Fibroblast of peridontal ligament (primary cell): ENCODE measurements around the gene PRSS27.

Experiments used
- DNase-seq: peaks from one replicate; pipeline ENCODE4 v3.0.0-alpha.2; 2010; ENCODE audit errors: extremely low read depth

The PRSS27 gene

DNA sequence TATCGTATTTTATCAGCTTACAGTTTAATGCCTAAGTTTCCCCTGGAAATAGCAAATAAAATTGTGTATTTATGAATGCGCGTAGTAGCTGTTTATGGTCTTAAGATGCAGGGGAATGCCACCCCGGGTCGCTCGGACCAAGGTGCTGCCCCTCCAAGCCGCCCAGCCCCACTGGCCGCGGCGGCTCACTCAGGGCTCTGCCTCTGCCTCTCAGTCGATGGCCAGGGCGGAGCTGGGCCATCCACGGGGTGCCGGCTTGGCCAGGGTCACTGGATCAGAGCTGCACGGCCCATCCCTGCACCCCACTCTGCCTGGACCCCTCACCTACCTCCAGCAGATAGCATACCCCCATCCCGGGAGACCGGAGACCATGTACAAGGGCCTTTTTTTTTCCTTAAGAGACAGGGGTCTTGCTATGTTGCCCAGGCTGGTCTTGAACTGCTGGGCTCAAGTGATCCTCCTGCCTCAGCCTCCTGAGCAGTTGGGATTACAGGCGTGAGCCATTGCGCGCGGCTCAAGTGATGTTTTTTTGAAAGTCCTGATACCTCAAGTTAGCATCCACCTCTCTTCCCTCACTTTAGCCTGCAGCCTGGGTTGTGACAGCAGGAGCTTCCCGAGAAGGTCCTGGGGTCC is 11.0 kb downstream of the PRSS27 start:
- no peak for DNase-seq

- no peak for DNase-seq
These were observed 11.8 kb downstream of the PRSS27 start for GRCh38 chr16:2708290-2708639.

- no peak for DNase-seq
These were observed 12.4 kb downstream of the PRSS27 start for GRCh38 chr16:2707368-2708289.

GRCh38 chr16:2706611-2707311 is 13.3 kb downstream of the PRSS27 start:
- DNase-seq, result no peak

- no peak for DNase-seq
These were observed 13.9 kb downstream of the PRSS27 start for GRCh38 chr16:2706085-2706484.

GRCh38 chr16:2705351-2705750 is 14.7 kb downstream of the PRSS27 start:
- no peak for DNase-seq

DNA sequence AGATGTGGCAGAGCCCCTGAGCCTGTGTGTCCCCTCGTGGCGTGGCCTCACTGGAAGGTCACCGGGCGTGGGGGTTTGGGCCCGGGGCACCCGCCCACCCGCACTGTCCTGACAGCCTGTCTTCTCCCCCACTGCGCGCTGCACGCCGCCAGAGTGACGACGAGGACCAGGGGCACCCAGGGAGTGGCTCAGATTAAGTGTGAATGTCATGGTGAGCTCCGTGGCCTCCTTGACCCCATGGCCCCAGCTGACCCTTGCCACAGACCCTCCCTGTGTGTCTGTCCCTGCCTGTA is 15.1 kb downstream of the PRSS27 start:
- no peak for DNase-seq

DNA sequence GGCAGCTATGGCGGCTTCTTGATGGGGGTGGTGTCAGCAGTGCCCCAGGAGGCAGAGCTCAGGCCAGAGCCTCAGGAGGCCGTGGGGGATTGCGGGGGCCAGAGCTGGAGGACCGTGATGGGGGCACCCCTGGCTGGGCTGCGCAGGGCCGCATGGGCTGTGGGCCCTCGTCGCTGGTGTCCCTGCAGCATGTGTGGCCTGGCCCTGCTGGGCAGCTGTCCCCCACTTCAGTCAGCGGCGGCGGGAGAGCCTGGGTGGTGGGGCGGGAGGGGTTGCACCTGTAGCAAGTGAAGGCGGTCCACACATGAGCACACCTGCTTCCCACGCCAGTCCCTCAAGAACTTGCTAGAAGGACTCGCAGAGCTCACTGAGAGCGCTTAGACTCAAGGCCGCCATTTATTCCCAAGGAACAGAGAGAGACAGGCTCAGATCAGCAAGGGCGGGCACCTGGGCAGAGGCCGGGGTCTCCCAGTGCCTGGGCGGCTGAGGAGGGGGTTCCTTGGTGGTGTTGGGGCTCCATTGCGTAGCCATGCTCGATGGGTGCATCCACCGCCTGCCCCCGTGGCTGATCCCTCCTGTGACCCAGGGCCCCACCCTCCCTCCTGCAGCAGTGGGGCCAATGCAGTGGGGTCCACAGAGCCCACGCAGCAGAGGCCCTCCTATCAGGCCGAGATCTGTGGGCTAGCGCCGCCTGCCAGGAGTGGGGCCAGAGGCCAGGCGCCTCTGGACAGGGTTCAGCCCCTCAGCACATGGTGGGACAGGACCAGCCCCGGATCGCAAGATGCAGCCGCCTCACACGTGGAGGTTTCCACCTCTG is 15.7 kb downstream of the PRSS27 start:
- DNase-seq, result no peak

GRCh38 chr16:2702871-2703745 is 16.9 kb downstream of the PRSS27 start:
- DNase-seq, result no peak

- DNase-seq, result no peak
These were observed 17.6 kb downstream of the PRSS27 start for GRCh38 chr16:2702438-2702825.

DNA sequence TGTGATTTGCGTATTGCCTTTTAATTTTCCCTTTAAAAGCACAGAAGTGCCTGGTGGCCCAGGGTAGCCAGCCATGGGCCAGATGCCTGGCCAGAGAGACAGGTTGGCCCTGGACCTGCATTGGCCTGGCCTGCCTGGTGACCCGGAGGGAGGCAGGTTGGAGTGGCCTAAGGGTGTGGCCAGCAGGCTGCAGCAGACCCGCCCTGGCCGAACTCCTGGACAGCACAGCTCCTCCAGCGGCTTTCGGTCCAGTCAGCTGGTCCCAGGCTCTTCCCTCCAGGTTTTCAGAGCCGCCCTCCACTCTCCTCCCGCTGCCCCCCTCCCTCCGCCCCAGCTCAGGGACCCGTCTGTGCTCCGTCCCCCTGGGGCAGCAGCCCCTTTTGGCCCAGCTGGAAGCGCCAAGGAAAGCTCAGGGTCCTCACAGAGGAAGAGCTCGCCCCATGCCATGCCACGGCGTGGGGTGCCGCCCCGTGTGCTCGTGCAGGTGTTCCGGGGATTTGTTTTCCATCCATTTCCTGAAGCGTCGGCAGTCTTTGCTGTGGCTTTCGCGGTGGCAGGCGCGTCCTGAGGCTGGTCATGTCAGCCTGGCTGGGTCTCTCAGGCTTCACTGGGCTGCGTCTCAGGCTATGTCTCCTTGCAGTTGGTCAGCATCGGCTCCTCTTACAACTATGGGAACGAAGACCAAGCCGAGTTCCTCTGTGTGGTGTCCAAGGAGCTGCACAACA is 18.1 kb downstream of the PRSS27 start:
- no peak for DNase-seq

DNA sequence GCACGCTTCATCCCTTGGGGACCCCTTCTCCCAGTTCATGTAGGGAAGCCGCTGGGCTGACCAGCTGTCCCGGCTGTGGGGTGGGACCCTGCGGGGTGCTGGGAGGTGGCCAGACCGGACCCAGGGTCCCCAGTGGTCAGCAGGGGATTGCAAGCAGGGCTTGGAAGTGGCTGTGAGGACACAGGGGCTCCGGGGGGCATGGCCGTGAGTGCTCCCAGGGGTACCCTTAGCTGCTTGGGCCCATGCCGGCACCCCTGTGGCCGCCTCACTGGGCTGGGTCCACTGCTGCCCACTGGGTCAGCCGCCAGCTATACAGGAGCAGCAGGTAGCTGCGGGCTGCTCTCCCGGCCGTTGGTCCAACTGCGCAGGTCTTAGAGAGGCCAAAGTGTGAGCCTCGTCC is 18.8 kb downstream of the PRSS27 start:
- DNase-seq, result no peak

DNA sequence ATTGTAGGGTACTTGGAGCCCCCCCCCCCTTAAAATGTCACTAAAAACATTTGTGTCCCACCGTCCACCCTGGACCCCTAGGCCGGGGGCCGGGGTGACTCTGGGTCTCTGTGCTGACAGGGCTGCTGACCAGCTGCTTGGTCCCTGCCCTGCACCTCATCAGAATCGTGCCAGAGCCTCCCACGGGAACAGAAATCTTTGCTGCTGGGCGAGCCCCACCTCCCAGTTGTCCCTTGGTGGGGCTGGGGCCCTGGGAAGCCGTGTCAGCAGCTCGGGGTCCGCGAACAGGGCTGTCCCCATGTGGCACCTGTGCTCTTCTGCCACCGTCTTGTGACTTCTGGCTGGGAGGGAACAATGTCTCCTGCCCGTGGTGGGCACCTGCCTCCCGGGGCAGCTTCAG is 19.2 kb downstream of the PRSS27 start:
- no peak for DNase-seq

GRCh38 chr16:2699791-2700600 is 20.0 kb downstream of the PRSS27 start:
- no peak for DNase-seq

DNA sequence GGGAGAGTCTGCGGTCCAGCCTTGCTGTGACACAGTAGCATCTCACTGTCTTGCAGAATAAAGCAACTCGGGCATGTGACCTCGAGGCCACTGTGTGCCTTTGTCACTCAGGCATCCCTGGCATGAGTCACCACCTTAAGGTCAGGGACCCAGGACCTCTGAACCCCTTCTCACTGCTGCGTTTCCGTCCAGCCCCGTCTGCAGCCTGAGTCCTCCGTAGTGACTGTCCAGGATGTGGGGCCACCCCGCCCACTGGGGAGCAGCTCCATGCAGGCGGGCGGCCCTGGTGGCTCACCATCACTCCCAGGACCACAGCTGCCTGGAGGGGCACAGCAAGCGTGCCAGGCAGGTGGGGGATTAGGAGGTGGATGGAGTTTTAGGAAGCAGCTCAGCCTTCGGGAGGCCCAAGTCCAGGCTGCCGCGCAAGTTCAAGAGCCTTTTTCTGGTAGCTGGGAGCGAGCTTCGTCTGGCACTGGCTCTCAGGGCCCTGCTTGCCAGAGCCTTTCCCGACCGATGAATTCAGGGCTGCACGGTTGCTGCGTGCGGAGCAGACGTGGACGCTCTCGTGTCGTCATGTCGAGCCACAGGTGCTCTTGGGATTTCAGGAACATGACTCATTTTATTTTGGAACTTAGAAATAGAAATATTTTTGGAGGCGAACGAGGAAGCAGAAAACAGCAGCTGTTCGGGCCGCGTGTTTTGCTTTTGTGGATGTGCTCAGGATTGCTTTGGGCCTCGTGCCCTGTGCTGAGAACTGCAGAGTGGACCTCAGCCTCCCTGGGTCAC is 20.9 kb downstream of the PRSS27 start:
- no peak for DNase-seq

GRCh38 chr16:2698103-2698870 is 21.7 kb downstream of the PRSS27 start:
- no peak for DNase-seq

DNA sequence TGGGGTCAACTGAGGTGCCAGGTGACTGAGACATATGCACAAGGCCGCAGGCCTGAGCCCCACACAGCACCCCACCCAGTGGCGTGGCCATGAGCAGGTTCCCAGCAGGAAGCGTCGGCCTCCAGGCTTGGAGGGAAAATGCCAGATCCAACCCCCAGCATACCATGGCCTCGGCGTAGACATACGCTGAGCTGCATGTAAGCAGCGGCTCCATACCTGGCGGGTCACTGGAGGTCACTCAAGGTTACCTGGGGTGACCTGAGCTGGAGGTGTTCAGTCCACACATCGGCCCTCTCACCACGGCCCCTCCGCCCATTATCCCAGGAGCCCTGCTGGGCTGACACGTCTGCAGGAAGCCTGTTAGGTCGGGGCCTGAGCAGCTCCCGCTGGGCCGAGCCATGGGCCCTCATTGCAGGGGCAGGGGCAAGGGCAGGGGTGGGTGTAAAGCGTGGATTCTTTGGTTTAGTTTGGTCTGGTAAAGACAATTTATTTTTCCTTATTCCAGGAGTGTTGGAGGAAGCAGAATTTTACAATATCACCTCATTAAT is 22.5 kb downstream of the PRSS27 start:
- no peak for DNase-seq
